Ammon's horn (tissue), 1 donor: ENCODE measurements around the gene FAM53C.

Source experiments
- DNase-seq: peaks from one replicate; pipeline ENCODE4 v3.0.0-alpha.2; 2016; ENCODE audit warnings: low spot score

The FAM53C gene

DNA sequence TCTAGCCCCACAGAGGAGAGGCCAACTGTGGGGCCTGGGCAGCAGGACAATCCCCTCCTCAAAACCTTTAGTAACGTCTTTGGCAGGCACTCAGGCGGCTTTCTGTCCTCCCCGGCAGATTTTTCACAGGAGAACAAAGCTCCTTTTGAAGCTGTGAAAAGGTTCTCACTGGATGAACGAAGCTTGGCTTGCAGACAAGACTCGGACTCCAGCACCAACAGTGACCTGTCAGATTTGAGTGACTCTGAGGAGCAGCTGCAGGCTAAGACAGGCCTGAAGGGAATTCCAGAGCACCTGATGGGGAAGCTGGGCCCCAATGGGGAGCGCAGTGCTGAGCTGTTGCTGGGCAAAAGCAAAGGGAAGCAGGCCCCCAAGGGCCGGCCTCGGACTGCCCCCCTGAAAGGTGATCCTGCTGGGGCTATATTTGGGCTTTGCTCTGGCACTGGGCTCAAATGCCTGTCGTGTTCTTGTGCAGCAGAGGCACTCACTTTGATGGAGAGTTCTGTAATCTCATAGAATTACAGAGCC, 53.9 kb downstream of the FAM53C start:
- peak; percentile 86 for DNase-seq
